Endothelial cell of umbilical vein (primary cell): ENCODE measurements around the gene TNFSF4. TPM values are rescaled to one million over a fixed set of nuclear protein-coding genes. Genes with fewer than 3 reads are reported as not detected.

Experiments
- BruUV-seq: library from RNA; stranded (reverse); fragments of 400-500 nt; replicated peaks from 2 replicates; lab custom pipeline; 2021; lab: Mats Ljungman, UMichigan
- CTCF ChIA-PET: fragments of 300-600, 350-600 bp; sonication (Branson Sonifier 250); formaldehyde crosslinking; loops from one replicate; lab custom pipeline; 2021; ENCODE audit warnings: antibody characterized with exemption, inconsistent platforms; lab: Charles Lee
- POLR2A ChIA-PET: fragments of 300-600, 350-600 bp; sonication (Branson Sonifier 250); formaldehyde crosslinking; loops from one replicate; lab custom pipeline; 2021; ENCODE audit warnings: antibody characterized with exemption, inconsistent platforms; lab: Charles Lee
- DNase-seq: peaks from one replicate; pipeline ENCODE4 v3.0.0-alpha.2; 2011; ENCODE audit warnings: low read depth, low spot score
- FAIRE-seq: peaks from 2 replicates; lab custom pipeline; 2011; peaks lifted over from hg19 to GRCh38; lab: Jason Lieb, UNC
- H2AFZ ChIP-seq: 2 replicates; pipeline ENCODE4 v1.6.0; 2012; ENCODE audit warnings: low read depth, low read length, control low read depth, inconsistent platforms
- H3K27ac ChIP-seq: 2 replicates; pipeline ENCODE4 v1.5.1; 2011; ENCODE audit warnings: low read depth, mild to moderate bottlenecking, control low read depth, low read length, moderate library complexity; ENCODE audit not compliant: insufficient read depth
- H3K27me3 ChIP-seq, 2 experiments: 2 replicates each; pipeline versions ENCODE4 v1.6.0 to v1.6.1; 2011; ENCODE audit warnings: low read length in 2 of 2, mixed read lengths in 1 of 2; ENCODE audit not compliant: control insufficient read depth in 2 of 2, insufficient read depth in 2 of 2
- H3K36me3 ChIP-seq, 2 experiments: 2 replicates in 1 of 2; 3 replicates in 1 of 2; pipeline ENCODE4 v1.5.1; 2011; ENCODE audit warnings: low read length in 2 of 2, mild to moderate bottlenecking in 1 of 2, moderate library complexity in 1 of 2; ENCODE audit not compliant: control insufficient read depth in 2 of 2, insufficient read depth in 2 of 2; ENCODE audit errors: extremely low read depth in 1 of 2
- H3K4me1 ChIP-seq: 3 replicates; pipeline ENCODE4 v1.5.1; 2011; ENCODE audit warnings: mild to moderate bottlenecking, low read length; ENCODE audit not compliant: control insufficient read depth, insufficient read depth; ENCODE audit errors: extremely low read depth
- H3K4me2 ChIP-seq: 2 replicates; pipeline ENCODE4 v1.6.1; 2011; ENCODE audit warnings: low read length, control low read depth, mixed read lengths; ENCODE audit not compliant: insufficient read depth
- H3K4me3 ChIP-seq, 3 experiments: fragments of 200-600 bp in 1 of 3; sonication (generic), shearing (Covaris generic) in 1 of 3; replicated peaks in 1 of 3; 2 replicates each; pipeline ENCODE4 v1.5.1; 2011 to 2016; ENCODE audit warnings: control low read depth in 3 of 3, low read length in 3 of 3, mild to moderate bottlenecking in 2 of 3, inconsistent platforms in 1 of 3, low read depth in 1 of 3, moderate library complexity in 1 of 3; ENCODE audit not compliant: insufficient read depth in 1 of 3
- H3K79me2 ChIP-seq: 2 replicates; pipeline ENCODE4 v1.6.0; 2012; ENCODE audit warnings: low read length, inconsistent platforms; ENCODE audit not compliant: control insufficient read depth, insufficient read depth
- H3K9ac ChIP-seq: replicated peaks from 2 replicates; pipeline ENCODE3; 2011; ENCODE audit warnings: low read length, control low read depth; ENCODE audit not compliant: insufficient read depth; ENCODE audit errors: extremely low read depth
- H3K9me1 ChIP-seq: replicated peaks from 3 replicates; pipeline ENCODE4 v1.6.0; 2011; ENCODE audit warnings: mild to moderate bottlenecking, low read length; ENCODE audit not compliant: control insufficient read depth, insufficient read depth; ENCODE audit errors: extremely low read depth
- H3K9me3 ChIP-seq: replicated peaks from 2 replicates; pipeline ENCODE4 v1.5.1; 2012; ENCODE audit warnings: low read length, inconsistent platforms; ENCODE audit not compliant: control insufficient read depth, insufficient read depth
- H4K20me1 ChIP-seq: replicated peaks from 2 replicates; pipeline ENCODE3; 2011; ENCODE audit warnings: mild to moderate bottlenecking, low read length; ENCODE audit not compliant: control insufficient read depth, insufficient read depth; ENCODE audit errors: extremely low read depth
- EZH2 ChIP-seq: IDR thresholded peaks from 2 replicates; pipeline ENCODE4 v1.6.1; 2012; ENCODE audit warnings: borderline replicate concordance, low read depth, mild to moderate bottlenecking, moderate library complexity, low read length, inconsistent platforms; ENCODE audit not compliant: severe bottlenecking
- FOS ChIP-seq: IDR thresholded peaks from 2 replicates; pipeline ENCODE4 v1.6.1; 2011; ENCODE audit warnings: mild to moderate bottlenecking, low read length, moderate library complexity, borderline replicate concordance; ENCODE audit not compliant: insufficient read depth
- GATA2 ChIP-seq: IDR thresholded peaks from 2 replicates; pipeline ENCODE4 v1.7.0; 2011; ENCODE audit warnings: low read depth, mild to moderate bottlenecking, moderate library complexity, mixed read lengths, low read length; ENCODE audit not compliant: insufficient read length, insufficient read depth
- JUN ChIP-seq: IDR thresholded peaks from 2 replicates; pipeline ENCODE4 v1.6.1; 2011; ENCODE audit warnings: borderline replicate concordance, low read depth; ENCODE audit not compliant: insufficient read length, insufficient read depth
- MYC ChIP-seq: IDR thresholded peaks from one replicate; pipeline ENCODE4 v1.6.1; 2011; ENCODE audit warnings: mild to moderate bottlenecking, low read depth, low read length
- POLR2A ChIP-seq: IDR thresholded peaks from 2 replicates; pipeline ENCODE4 v1.6.1; 2012; ENCODE audit warnings: low read depth, mild to moderate bottlenecking, control low read depth, low read length
- POLR2AphosphoS5 ChIP-seq: IDR thresholded peaks from 2 replicates; pipeline ENCODE4 v1.6.1; 2012; ENCODE audit warnings: low read depth, mild to moderate bottlenecking, control low read depth, low read length, moderate library complexity; ENCODE audit not compliant: insufficient read depth
- dilution Hi-C: fragments of 300-500 bp; cut with MboI; formaldehyde crosslinking; loops from one replicate; pipeline ENCODE4 v1.15.0; 2019; ENCODE audit warnings: low sequenced_read_pairs; ENCODE audit not compliant: extremely low pct_ligation_motif_present
- intact Hi-C: fragments of 100-400 bp; cut with micrococcal nuclease; formaldehyde crosslinking; loops from one replicate; pipeline ENCODE4 v1.10.0; 2022
- polyA plus RNA-seq, 4 experiments: library from polyadenylated mRNA; depleted of rRNA in 3 of 4; stranded (reverse) in 3 of 4; unstranded in 1 of 4; fragments of >200 nt; gene quantifications; 2 replicates each; pipeline versions ENCODE4 v1.2.1 to v1.2.3, GENCODE V29; 2011 to 2012; ENCODE audit warnings: missing spikeins in 1 of 4
- total RNA-seq: library from RNA; stranded (reverse); gene quantifications from 2 replicates; pipeline ENCODE4 v1.2.3, GENCODE V29; 2021
- TF ChIP-seq, protein P1 (sequence below), 2 donors: IDR thresholded peaks; 1 replicate in 1 of 2; 2 replicates in 1 of 2; pipeline ENCODE4 v1.5.1; 2011; ENCODE audit warnings: low read length in 2 of 2, mild to moderate bottlenecking in 2 of 2, moderate library complexity in 2 of 2, control low read depth in 1 of 2, inconsistent platforms in 1 of 2, low read depth in 1 of 2; ENCODE audit not compliant: insufficient read depth in 1 of 2; ENCODE audit errors: extremely low read depth in 1 of 2
- TF ChIP-seq, protein P2 (sequence below): IDR thresholded peaks from 2 replicates; pipeline ENCODE4 v1.6.1; 2011; ENCODE audit not compliant: insufficient read depth, insufficient read length

Gene TNFSF4
- total and polyA plus RNA-seq, 2 donors (not counting 3 experiments of a cell fraction or from before 2014, with no cell fraction given), result 44.9 to 88.1 TPM

DNA sequence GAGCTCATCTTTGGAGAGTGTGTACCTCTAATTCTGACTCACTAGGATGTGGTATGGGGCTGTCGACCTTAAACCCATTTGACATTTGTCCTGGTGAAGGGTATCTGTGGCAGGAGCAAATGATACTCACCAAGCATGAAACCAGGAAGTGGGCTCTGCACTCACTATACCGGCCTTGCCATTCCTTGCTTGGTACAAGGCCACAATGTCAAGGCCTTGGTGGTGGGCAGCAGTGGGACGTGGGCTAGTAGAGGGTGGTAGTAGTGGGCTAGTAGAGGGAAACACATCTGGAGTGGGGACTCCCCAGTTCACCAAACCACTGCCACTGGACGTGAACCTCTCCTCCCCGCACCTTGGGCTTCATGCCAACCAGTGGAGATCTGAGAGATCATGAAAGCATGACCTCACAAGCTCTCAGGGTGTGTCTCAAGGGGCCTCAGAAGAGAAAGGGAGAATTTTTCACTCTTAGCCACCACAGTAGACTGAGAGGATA is 11.5 kb downstream of the TNFSF4 start:
- no peak overlapping the region for H3K4me2 ChIP-seq
- H3K9me3 ChIP-seq, result no peaks in the 10 kb centered on the region
- intact Hi-C loops, result no loop called here
- peaks cover 0 to 17% of the 10 kb centered on the region in 2 experiments for H3K36me3 ChIP-seq
- peak overlapping the region; percentile 26 for H3K27ac ChIP-seq
- dilution Hi-C loops, result loop anchor here (25.0 kb wide), 1 partner anchor 233 kb away; no protein-coding TSS in a partner anchor
- no peaks in the 10 kb centered on the region for H3K9me1 ChIP-seq
- BruUV-seq, result no TSS peak
- DNase-seq, result no peak
- ChIA-PET CTCF (no interaction called here), POLR2A (no interaction called here)
- peaks cover 92% of the 10 kb centered on the region for H3K79me2 ChIP-seq
- FAIRE-seq, result no peak
- no peak overlapping the region for H2AFZ ChIP-seq
- no peak overlapping the region for H3K4me3 ChIP-seq
- H3K9ac ChIP-seq, result no peak overlapping the region
- H4K20me1 ChIP-seq, result no peaks in the 10 kb centered on the region
- H3K4me1 ChIP-seq, result peaks cover 65% of the 10 kb centered on the region
- TF ChIP-seq POLR2A (no peak), FOS (no peak), POLR2AphosphoS5 (no peak), JUN (no peak), MYC (no peak), GATA2 (no peak), EZH2 (no peak)
- TF ChIP-seq, protein P1, sequence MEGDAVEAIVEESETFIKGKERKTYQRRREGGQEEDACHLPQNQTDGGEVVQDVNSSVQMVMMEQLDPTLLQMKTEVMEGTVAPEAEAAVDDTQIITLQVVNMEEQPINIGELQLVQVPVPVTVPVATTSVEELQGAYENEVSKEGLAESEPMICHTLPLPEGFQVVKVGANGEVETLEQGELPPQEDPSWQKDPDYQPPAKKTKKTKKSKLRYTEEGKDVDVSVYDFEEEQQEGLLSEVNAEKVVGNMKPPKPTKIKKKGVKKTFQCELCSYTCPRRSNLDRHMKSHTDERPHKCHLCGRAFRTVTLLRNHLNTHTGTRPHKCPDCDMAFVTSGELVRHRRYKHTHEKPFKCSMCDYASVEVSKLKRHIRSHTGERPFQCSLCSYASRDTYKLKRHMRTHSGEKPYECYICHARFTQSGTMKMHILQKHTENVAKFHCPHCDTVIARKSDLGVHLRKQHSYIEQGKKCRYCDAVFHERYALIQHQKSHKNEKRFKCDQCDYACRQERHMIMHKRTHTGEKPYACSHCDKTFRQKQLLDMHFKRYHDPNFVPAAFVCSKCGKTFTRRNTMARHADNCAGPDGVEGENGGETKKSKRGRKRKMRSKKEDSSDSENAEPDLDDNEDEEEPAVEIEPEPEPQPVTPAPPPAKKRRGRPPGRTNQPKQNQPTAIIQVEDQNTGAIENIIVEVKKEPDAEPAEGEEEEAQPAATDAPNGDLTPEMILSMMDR (IDR thresholded peaks at IDR 0.05; ENCODE audit: extremely low read depth in 1 of 2, insufficient read depth in 1 of 2, low read depth in 1 of 2, low read length in 2 of 2), result no peak
- TF ChIP-seq, protein P2, sequence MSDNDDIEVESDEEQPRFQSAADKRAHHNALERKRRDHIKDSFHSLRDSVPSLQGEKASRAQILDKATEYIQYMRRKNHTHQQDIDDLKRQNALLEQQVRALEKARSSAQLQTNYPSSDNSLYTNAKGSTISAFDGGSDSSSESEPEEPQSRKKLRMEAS, result no peak
- no peaks in the 10 kb centered on the region for H3K27me3 ChIP-seq
